NCI-H2107 (cell line): ENCODE data around the gene UBE2L6.
"Not testable (repeated sequence)": the region's sequence is repeated elsewhere in the genome, so short reads cannot be mapped to it uniquely, and the experiment has no call there.

ENCODE experiments used
- DNase-seq: peaks from one replicate; lab custom pipeline; 2025; lab: John Stamatoyannopoulos, UW

UBE2L6 gene

DNA sequence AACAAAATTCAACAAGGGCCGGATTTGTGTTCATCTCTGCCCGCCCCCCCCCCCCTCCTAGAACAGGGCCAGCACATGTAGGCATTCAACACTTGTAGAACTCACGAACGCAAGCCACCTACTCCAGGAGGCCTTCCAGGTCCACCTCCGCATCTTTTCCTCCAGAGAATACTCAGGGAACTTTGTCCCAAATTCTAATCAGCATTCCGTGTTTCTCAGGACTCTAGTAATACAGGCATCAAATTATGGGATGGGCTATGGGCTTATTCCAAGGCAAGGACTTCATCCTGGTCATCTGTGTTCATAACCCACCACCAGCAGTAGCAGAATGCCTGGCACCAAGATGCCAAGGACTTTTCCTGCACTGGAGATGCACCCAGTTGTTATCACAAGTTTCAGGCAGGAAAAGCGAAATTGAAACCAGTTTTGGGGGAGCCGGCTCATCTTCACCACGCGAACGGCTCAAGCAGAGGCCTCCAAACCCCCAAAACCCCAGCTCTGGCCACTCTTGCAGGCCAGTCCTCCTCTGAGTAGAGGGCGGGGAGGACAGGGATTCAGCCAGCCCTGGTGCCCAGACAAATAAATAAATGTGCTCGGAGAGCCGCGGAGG, 462 bp downstream of the UBE2L6 start:
- DNase-seq = no peak

DNA sequence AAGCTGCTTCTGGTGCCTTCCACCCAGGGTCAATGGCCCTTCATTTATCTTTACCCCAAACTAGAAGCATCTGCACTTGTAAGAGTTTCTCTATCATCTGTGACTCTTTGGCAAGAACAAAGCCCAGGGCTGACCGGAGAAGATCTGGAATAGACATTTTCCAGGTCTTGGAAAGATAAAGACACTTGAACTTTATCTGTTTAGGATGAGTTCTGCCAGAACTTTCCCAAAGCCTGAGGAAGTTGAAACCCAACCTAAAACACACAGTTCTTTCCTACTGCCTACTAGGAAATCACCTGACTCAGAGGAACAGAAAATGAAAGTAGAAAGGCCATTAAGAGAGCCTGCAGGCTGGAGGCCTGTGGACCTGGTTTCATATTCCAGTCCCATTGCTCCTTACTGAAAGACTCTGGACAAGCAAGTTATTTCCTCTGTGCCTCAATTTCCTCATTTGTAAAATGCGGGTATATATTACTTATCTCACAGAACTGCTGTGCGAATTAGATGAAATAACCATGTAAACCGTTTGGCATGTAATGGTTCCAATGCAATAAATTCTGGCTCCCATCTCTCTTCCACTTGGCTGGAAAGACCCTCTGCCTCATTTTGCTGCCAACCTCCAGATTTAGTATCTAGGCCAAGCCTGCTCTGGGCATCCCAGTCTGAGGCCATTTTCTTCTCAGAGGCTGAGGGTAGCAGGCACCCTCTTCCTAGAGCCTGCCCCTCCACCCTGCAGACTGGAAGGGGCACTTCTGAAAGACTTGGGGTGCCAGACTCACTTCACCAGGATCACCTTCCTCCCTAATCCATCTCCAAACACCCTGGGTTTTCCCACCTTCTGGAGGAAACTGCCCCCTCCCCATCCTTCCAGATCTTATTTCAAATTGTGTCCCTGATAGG, 1.2 kb downstream of the UBE2L6 start:
- peak; percentile 17 for DNase-seq

DNA sequence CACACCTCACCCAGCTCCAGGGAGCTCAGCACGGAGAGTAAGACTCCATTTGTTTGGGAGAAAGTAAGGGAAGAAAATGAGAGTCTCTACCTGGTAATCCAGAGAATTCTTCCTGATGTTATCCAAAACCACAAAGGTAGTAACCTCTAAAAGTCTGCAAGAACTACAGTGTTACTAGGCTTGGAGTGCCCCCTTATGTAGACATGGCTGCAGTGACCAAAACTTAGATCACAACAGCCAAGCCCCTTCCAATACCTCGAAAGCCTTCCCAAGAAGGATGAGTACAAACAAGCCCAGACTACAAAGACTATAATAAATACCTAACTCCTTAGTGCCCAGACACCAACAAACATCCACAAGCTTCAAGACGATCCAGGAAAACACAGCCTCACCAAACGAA, 4.9 kb downstream of the UBE2L6 start:
- DNase-seq = no peak

- no peak for DNase-seq
Measured at GRCh38 chr11:57560146-57560545, 7.3 kb downstream of the UBE2L6 start.

GRCh38 chr11:57556041-57556440, 11.4 kb downstream of the UBE2L6 start:
- DNase-seq = no peak

DNA sequence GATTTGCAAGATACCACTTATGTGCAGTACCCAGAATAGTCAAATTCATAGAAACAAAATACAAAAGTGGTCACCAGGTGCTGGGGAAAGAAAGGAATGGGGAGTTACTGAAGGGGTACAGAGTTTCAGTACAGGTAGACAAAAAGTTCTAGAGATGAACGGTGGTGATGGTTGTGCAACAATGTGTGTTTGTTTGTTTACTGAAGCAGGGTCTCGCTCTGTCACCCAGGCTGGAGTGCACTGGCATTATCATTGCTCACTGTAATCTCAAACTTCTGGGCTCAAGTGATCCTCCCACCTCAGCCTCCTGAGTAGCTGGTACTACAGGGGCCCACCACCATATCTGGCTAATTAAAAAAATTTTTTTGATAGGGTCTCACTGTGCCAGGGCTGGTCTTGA, 12.1 kb downstream of the UBE2L6 start:
- no peak for DNase-seq

- no peak for DNase-seq
Measured at GRCh38 chr11:57552479-57552878, 15.0 kb downstream of the UBE2L6 start.

GRCh38 chr11:57551941-57552340, 15.5 kb downstream of the UBE2L6 start:
- no peak for DNase-seq

DNA sequence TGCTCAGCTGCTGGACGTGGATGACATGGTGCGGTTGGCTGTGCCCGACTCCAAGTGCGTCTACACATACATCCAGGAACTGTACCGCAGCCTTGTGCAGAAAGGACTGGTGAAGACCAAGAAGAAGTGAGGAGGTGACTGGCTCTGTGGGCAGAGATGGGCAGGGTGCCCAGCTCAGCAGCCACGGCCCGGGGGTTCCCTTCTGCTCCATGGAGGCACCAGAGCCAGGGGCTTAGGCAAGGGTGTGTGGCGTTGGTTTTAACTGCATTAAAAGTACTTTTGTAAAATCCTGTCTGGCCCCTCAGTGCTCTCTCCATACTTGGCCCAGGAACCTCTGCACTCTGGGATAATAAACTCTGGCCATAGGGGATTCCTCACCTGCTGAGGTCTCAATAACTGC, 17.5 kb downstream of the UBE2L6 start:
- no peak for DNase-seq

GRCh38 chr11:57547854-57548377, 19.6 kb downstream of the UBE2L6 start:
- no peak for DNase-seq

GRCh38 chr11:57546869-57547475, 20.5 kb downstream of the UBE2L6 start:
- no peak for DNase-seq

DNA sequence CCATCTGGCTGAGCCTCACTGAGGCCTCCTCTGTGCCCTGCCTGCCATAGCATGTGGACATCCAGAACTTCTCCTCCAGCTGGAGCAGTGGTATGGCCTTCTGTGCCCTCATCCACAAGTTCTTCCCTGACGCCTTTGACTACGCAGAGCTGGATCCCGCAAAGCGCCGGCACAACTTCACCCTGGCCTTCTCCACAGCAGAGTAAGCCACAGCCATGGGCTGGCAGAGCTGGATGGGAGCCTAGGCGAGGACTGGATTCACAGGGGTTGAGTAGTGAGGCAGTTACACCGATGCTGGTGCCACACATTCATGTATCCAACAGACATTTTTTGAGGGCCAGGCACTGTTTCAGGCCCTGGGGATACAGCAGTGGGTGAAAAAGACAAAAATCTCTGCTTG, 21.0 kb downstream of the UBE2L6 start:
- no peak for DNase-seq

DNA sequence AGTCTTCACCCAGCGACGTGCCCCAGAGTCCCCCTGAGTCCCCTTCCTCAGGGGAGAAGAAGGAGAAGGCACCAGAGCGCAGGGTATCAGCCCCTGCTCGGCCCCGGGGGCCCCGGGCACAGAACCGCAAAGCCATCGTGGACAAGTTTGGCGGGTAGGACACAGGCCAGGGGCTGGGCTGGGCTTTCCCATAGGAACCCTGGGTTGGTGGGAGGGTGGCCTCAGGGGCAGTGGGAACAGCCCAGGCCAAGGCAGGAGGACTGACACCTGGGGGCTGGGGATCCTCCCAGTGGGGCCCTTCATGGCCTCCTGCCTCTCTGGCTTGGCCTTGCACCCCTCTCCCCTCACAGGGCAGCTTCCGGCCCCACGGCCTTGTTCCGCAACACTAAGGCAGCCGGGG, 21.6 kb downstream of the UBE2L6 start:
- DNase-seq = no peak

DNA sequence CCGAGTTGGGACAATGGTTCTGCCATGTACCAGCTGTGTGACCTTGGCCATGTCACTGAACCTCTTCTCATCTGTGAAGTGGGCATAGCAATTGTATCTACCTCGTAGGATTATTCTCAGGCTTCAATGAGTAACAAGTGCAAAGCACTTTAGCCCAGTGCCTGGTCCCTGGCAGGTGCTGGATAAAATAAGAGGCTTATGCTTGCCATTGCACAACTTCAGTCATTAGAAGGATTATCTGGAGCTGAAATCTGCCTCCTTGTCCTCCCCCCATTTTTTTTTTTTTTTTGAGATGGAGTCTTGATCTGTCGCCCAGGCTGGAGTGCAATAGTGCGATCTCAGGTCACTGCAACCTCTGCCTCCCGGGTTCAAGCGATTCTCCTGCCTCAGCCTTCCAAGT, 22.9 kb downstream of the UBE2L6 start:
- no peak for DNase-seq

GRCh38 chr11:57543593-57543992, 23.9 kb downstream of the UBE2L6 start:
- DNase-seq = no peak

DNA sequence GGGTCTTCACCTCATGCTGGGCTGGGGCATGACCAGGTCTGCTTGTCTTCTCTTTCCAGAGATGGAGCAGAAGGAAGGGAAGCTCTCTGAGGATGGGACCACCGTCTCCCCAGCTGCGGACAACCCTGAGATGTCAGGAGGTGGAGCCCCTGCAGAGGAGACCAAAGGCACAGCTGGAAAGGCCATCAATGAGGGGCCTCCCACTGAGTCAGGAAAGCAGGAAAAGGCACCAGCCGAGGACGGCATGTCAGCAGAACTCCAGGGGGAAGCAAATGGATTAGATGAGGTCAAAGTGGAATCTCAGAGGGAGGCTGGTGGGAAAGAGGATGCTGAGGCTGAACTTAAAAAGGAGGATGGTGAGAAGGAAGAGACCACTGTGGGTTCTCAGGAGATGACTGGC, 24.9 kb downstream of the UBE2L6 start:
- DNase-seq = no peak

- no peak for DNase-seq
Measured at GRCh38 chr11:57541169-57541568, 26.3 kb downstream of the UBE2L6 start.

DNA sequence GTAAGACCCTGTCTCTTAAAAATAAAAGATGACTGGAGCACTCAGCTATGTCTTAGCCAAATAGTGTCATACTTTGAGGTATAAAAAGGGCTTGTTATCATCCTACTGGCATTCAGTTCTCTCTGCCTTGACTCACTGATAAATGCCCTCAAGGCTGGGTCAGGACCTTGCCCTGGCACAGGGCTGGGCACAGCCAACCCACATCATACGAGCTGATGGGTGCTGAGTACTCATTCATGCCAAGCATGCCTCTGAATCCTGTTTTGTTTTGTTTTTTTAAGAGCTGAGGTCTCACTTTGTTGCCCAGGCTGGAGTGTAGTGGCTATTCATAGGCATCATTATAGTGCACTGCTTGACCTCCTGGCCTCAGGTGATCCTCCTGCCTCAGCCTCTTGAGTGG, 28.1 kb downstream of the UBE2L6 start:
- no peak for DNase-seq

DNA sequence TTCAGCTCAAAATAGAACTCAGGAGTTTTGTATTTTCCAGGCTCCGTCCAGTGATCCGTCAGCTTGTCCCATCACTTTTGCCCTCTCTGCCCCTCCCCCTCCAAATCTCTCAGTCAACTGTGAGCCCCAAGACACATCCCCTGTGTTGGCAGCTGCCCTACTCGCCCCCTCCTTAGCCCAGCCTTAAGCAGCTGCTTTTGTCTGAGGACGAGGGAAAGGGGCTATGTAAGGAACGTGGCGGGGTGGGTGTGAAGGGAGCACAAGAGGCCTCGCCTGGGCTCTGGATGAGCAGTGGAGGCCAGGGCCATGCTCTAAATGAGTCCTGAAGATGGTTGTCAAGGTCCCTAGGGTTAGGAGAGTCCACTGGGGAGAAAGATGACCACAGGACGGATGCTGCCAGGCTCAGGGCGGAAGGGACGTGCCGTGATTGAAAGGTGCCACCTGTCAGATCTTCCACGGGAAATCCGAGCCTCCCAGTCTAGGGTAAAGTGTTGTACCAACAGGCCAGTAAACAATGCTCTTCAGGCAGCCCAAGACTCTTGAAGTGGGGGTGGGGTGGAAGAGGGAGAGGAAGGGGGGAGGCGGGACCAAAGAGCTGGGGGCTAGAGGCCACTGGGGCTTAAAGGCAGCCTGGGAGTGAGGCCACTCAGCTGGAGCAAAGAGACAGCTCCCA, 30.4 kb downstream of the UBE2L6 start, which contains the start of gene SMTNL1:
Gene SMTNL1 (plus strand): TSS at position 649 of the 673 bp plus-strand sequence. CDS start 5,048 bp downstream, outside the sequence.
- peak; percentile 3 for DNase-seq

DNA sequence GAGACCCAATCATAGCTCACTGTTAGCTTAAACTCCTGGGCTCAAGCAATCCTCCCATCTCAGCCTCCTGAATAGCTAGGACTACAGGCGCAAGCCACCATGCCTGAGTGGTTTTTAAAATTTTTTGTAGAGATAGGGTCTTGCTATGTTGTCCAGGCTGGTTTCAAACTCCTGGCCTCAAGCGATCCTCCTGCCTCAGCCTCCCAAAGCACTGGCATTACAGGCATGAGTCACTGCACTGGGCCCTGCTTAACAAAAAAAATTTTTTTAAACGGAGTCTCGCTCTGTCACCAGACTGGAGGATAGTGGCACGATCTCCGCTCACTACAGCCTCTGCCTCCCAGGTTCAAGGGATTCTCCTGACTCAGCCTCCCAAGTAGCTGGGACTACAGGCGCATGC, 33.0 kb downstream of the UBE2L6 start:
- DNase-seq = not testable (repeated sequence)

GRCh38 chr11:57530596-57531507, 36.6 kb downstream of the UBE2L6 start, which contains the start of gene TIMM10:
TSS of gene TIMM10 (minus strand) at chr11:57530754. CDS start at chr11:57530189, 565 bp downstream.
- DNase-seq = peak; percentile 94
